NB4 (cell line): Measurements from ENCODE around the gene PPP1R9A.
A peak's percentile ranks its signal among the peaks of the same experiment; 100 is the strongest.

ENCODE experiments used
- DNase-seq: peaks from one replicate; pipeline ENCODE4 v3.0.0; 2010; ENCODE audit warnings: low read depth
- H3K4me3 ChIP-seq: one replicate; pipeline ENCODE4 v1.5.1; 2011; ENCODE audit warnings: mild to moderate bottlenecking, low read depth, low read length, moderate library complexity
- CTCF ChIP-seq: IDR thresholded peaks from one replicate; pipeline ENCODE4 v1.5.1; 2012; ENCODE audit warnings: low read depth, low read length
- MYC ChIP-seq: IDR thresholded peaks from 2 replicates; pipeline ENCODE4 v1.6.1; 2011; ENCODE audit warnings: low read depth, low read length
- POLR2A ChIP-seq: IDR thresholded peaks from 2 replicates; pipeline ENCODE4 v1.6.1; 2011; ENCODE audit warnings: mild to moderate bottlenecking; ENCODE audit not compliant: insufficient read length; ENCODE audit errors: extremely low read depth
- TF ChIP-seq, protein P1 (sequence below): IDR thresholded peaks from 2 replicates; pipeline ENCODE4 v1.6.1; 2011; ENCODE audit warnings: low read depth, low read length

PPP1R9A gene

DNA sequence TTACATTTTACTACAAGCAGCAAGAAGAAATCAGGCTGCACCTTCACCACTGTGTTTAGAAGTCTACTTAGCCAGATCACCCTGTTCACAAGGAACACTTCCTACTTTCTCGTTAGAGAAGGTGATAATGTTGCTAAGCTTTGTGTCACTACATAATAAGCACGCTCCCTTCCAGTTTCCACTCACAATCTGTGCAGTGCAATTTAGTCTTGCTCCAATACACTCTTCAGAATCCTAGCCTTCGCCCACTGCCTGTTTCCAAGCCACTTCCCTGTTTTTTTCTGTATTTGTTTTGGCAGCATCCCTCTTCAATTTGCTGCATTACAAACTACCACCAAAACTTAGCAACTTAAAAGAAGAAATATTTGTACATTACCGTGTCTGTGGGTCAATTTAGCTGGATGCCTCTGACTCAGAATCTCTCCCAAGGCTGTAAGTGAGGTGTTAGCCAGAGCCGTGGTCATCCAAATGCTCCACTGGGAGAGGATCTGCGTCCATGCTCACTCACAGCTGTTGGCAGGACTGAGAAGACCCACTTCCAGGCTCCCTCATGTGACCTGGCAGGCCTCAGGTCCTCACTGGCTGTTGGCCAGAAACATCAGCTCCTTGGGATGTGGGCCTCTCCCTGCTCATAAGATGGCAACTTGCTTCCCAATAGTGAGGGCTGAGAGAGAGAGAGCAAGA lies 306.6 kb downstream of the PPP1R9A start:
- TF ChIP-seq POLR2A (no peak), MYC (no peak), CTCF (no peak)
- TF ChIP-seq, protein P1, sequence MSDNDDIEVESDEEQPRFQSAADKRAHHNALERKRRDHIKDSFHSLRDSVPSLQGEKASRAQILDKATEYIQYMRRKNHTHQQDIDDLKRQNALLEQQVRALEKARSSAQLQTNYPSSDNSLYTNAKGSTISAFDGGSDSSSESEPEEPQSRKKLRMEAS = no peak
- no peak overlapping the region for H3K4me3 ChIP-seq
- no peak for DNase-seq

DNA sequence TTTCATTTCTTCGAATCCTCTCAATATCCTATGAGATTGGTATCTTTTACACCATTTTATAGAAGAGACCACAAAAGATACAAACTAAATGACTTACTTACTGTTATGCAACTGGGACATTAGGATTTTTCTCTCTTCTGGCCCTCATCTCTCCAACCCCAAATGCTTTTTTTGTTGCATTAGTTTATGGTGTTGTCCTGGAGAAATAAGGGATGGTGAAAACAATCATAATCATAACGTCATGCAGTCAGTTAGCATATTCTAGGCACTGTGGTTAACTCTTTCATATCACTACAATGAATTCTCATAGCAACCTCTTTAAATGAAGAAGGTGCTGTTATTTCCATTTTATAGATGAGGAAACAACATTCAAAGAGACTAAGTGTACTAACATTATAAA lies 312.3 kb downstream of the PPP1R9A start:
- DNase-seq = no peak
- no peak overlapping the region for H3K4me3 ChIP-seq
- no peak for TF ChIP-seq POLR2A
- no peak for TF ChIP-seq CTCF
- TF ChIP-seq, protein P1 = no peak
- TF ChIP-seq MYC = no peak

GRCh38 chr7:95220328-95220727 lies 312.9 kb downstream of the PPP1R9A start:
- H3K4me3 ChIP-seq = no peak overlapping the region
- no peak for DNase-seq
- no peak for TF ChIP-seq MYC

GRCh38 chr7:95225301-95225700 lies 317.9 kb downstream of the PPP1R9A start:
- no peak overlapping the region for H3K4me3 ChIP-seq
- TF ChIP-seq, protein P1 = no peak
- TF ChIP-seq CTCF (no peak), POLR2A (no peak), MYC (no peak)
- no peak for DNase-seq

DNA sequence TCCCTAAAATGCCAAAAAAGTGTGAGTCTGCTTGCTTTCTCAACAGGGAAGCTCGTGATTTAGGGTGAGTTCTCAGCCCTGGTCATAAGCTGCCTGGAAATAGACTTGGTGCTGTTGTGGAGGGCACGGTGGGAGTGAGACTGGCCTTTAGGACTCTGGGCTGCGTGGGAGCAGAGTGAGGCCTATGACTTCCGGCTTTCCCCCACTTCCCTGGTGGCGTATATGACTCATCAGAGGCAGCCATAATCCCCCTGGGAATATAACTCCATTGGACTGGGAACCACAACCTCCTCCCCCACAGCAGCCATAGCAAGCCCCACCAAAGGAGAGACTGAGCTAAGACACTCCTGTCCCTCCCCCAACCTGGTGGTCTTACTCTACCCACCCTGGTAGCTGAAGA lies 321.9 kb downstream of the PPP1R9A start:
- no peak overlapping the region for H3K4me3 ChIP-seq
- TF ChIP-seq MYC = no peak
- TF ChIP-seq POLR2A = no peak
- TF ChIP-seq CTCF = no peak
- TF ChIP-seq, protein P1 = no peak
- peak; percentile 57 for DNase-seq

DNA sequence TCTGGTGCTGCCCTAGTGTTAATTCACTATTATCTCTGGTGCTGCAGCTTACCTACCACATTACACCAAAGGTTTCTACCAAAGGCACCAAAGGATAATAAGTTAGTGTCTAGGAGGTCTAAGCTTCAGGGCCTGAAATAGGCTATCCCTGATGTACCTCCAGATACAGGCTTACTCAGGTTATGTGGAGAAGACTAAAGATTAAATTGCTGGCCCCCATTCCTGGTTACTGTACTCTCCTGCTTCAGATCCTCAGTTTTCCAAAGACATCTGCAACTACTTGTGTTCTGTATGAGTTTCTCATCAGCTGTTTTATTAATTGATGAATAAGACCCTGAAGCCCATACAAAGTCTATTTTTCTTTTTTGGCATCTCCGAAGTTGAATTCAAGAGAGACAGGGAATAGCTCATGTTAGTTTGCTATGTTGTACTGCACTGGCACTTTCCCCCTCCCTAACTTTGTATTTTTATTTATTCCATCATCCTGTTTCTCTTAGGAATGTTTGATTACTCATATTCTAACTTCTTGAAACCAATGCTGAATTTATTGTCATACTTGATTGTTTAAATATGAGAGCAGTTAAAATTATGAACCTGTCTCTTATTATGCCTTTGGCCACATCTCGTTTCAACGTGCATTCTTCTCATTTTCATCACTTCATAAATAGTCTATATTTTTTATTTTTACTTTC lies 331.0 kb downstream of the PPP1R9A start:
- TF ChIP-seq POLR2A = no peak
- H3K4me3 ChIP-seq = no peak overlapping the region

DNA sequence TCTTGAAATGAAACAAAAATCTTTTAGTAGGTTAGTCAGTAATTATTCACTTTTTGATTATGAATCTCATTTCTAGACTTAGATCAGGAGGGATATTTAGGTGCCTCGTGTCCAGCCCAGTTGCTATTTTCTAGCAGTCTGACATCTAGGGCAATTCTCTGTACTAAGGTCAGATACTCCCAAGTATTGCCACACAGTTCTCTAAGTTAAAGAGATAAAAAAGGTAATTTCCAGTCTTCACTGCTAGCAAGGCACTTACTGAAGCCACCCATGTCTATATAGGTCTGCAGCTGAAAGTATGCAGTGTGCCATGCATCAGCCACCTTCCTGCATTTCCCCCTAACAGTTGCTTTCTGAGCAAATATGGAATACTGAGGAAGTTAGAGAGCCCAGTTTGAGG lies 333.5 kb downstream of the PPP1R9A start:
- no peak overlapping the region for H3K4me3 ChIP-seq
- DNase-seq = no peak
- TF ChIP-seq, protein P1 = no peak

More for the DNA sequence above, 331.0 kb downstream of the PPP1R9A start:
- DNase-seq = no peak
